Measurements from ENCODE around the gene SACS.

DNA sequence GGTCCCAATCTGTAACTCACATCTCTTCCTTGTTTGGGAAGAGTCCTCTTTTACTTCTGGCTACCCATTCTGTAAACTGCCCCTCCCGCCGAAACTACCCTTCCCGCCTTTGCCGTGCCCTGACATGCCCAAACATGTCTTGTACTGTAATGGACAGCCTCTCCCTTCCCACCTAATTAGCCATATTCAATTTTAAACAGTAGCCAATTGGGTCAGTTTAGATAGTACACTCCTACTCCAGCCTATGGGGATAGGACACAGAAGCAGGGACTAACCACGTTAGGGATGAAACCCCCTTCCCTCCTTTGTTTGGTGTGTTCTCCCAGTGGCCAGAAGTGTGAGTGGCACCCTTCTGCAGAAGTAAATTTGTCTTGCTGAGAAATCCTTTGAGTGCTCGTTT lies 34.2 kb downstream of the SACS start:
- TF ChIP-seq CTCF (IDR thresholded peaks at IDR 0.05): no peak
- no peak for TF ChIP-seq ZFX (IDR thresholded peaks at IDR 0.05; ENCODE audit: borderline replicate concordance)

Measured in 22Rv1 (cell line).